ENCODE data around the gene BCAS3.

The BCAS3 gene

DNA sequence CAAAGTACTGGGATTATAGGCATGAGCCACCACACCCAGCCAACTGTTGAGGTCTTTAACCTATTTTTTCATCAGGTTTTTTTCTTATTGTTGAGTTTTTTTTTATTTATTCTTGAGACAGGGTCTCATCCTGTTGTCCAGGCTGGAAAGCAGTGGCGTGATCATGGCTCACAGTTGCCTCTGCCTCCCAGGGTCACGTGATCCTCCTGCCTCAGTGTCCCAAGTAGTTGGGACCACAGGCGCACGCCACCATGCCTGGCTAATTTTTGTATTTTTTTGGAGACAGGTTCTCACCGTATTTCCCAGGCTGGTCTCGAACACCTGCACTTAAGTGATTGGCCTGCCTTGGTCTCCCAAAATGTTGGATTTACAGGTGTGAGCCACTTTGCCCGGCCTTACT lies 95.9 kb downstream of the BCAS3 start:
- no peaks in the 10 kb centered on the region for H3K79me2 ChIP-seq (ENCODE audit: low read length)
- no peak overlapping the region for H3K4me3 ChIP-seq (ENCODE audit: low read length)
- H3K4me1 ChIP-seq (ENCODE audit: low read length) = no peaks in the 10 kb centered on the region
- no peak overlapping the region for H3K4me2 ChIP-seq (ENCODE audit: low read length)
- no peak overlapping the region for H3K9ac ChIP-seq (ENCODE audit: low read length)
- no peak overlapping the region for H2AFZ ChIP-seq (ENCODE audit: low read depth, low read length)
- no peaks in the 10 kb centered on the region for H4K20me1 ChIP-seq (ENCODE audit: insufficient read depth, low read length)
- H3K27ac ChIP-seq (ENCODE audit: low read length) = no peak overlapping the region
- TF ChIP-seq, protein P1, sequence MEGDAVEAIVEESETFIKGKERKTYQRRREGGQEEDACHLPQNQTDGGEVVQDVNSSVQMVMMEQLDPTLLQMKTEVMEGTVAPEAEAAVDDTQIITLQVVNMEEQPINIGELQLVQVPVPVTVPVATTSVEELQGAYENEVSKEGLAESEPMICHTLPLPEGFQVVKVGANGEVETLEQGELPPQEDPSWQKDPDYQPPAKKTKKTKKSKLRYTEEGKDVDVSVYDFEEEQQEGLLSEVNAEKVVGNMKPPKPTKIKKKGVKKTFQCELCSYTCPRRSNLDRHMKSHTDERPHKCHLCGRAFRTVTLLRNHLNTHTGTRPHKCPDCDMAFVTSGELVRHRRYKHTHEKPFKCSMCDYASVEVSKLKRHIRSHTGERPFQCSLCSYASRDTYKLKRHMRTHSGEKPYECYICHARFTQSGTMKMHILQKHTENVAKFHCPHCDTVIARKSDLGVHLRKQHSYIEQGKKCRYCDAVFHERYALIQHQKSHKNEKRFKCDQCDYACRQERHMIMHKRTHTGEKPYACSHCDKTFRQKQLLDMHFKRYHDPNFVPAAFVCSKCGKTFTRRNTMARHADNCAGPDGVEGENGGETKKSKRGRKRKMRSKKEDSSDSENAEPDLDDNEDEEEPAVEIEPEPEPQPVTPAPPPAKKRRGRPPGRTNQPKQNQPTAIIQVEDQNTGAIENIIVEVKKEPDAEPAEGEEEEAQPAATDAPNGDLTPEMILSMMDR (IDR thresholded peaks at IDR 0.05; ENCODE audit: low read depth, low read length) = no peak
- TF ChIP-seq EZH2phosphoT487 (IDR thresholded peaks at IDR 0.05; ENCODE audit: low read depth) = no peak
- H3K9me3 ChIP-seq (ENCODE audit: insufficient read depth, low read length) = no peaks in the 10 kb centered on the region
- no peaks in the 10 kb centered on the region for H3K36me3 ChIP-seq (replicated peaks; ENCODE audit: low read depth, low read length)
- no peaks in the 10 kb centered on the region for H3K27me3 ChIP-seq (ENCODE audit: low read depth, low read length)

DNA sequence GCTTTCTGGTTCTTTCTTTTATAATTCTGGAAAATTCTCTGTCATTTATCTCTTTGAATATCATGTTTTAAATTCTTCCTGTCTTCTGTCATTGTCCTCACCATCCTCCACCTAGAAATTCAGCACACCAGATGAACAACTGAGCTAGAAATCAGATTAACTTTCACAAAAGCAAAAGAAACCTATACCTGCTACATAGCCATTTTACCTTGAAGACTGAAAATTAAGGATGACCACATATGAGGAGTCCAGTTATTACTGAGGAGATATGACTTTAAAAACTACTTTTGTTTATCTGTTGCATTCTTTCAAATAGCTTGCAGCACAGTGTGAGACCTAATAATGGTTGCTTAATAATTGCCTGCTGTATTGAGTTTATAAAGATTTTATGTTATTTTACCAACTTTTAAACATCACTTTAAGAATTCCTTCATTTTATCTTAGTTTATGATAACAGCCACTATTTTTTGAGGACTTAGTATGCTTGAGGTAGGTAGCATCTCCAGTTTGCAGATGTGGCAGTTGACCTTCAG lies 104.3 kb downstream of the BCAS3 start:
- no peaks in the 10 kb centered on the region for H3K27me3 ChIP-seq (ENCODE audit: low read depth, low read length)
- no peak overlapping the region for H3K27ac ChIP-seq (ENCODE audit: low read length)
- H3K4me2 ChIP-seq (ENCODE audit: low read length) = no peak overlapping the region
- no peak for TF ChIP-seq EZH2phosphoT487 (IDR thresholded peaks at IDR 0.05; ENCODE audit: low read depth)
- TF ChIP-seq, protein P1 (IDR thresholded peaks at IDR 0.05; ENCODE audit: low read depth, low read length) = no peak
- no peaks in the 10 kb centered on the region for H3K4me1 ChIP-seq (ENCODE audit: low read length)
- no peaks in the 10 kb centered on the region for H3K9me3 ChIP-seq (ENCODE audit: insufficient read depth, low read length)
- no peak overlapping the region for H3K9ac ChIP-seq (ENCODE audit: low read length)
- no peak overlapping the region for H2AFZ ChIP-seq (ENCODE audit: low read depth, low read length)
- no peaks in the 10 kb centered on the region for H3K79me2 ChIP-seq (ENCODE audit: low read length)
- H3K4me3 ChIP-seq (ENCODE audit: low read length) = no peak overlapping the region
- no peaks in the 10 kb centered on the region for H4K20me1 ChIP-seq (ENCODE audit: insufficient read depth, low read length)
- no peaks in the 10 kb centered on the region for H3K36me3 ChIP-seq (replicated peaks; ENCODE audit: low read depth, low read length)

DNA sequence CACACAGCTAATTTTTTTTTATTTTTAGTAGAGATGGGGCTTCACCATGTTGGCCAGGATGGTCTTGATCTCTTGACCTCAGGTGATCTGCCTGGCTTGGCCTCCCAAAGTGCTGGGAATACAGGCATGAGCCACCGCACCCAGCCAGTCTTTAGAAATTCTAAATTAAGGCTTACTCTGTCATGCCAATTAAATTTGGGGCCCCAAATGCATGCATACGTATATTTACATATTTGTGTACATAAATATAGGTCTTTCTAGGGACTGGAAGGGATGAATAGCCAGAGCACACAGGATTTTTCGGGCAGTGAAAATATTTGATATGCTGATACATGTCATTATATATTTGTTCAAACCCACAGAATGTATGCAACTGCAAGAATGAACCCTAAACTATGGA lies 105.1 kb downstream of the BCAS3 start:
- no peak overlapping the region for H3K27ac ChIP-seq (ENCODE audit: low read length)
- TF ChIP-seq, protein P1 (IDR thresholded peaks at IDR 0.05; ENCODE audit: low read depth, low read length) = no peak
- TF ChIP-seq EZH2phosphoT487 (IDR thresholded peaks at IDR 0.05; ENCODE audit: low read depth) = no peak
- H2AFZ ChIP-seq (ENCODE audit: low read depth, low read length) = no peak overlapping the region

DNA sequence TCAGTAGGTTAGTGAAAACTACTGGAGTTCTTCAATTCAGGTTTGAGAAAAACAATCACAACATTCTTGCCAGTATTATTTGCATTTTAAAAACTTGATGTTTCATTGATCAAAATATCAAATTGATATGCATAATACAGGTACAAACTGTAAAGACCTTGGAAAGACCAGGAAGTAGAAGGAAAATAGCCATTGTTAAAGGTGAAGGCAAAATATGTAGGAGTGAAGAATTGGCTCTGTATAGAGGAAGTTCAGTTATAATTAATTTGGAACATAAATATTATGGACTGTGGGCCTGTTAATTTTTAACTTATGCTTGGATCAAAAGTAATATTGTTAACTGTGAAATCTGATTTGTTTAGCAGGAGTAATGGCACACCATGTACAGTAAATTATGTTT lies 112.6 kb downstream of the BCAS3 start:
- Histone ChIP-seq H3K36me3 (replicated peaks; ENCODE audit: low read depth, low read length) (no peaks in the 10 kb centered on the region), H3K27me3 (ENCODE audit: low read depth, low read length) (peaks cover 7% of the 10 kb centered on the region), H3K27ac (ENCODE audit: low read length) (no peak overlapping the region), H4K20me1 (ENCODE audit: insufficient read depth, low read length) (no peaks in the 10 kb centered on the region), H3K9ac (ENCODE audit: low read length) (no peak overlapping the region), H3K4me2 (ENCODE audit: low read length) (no peak overlapping the region), H3K4me1 (ENCODE audit: low read length) (peaks cover 7% of the 10 kb centered on the region), H3K79me2 (ENCODE audit: low read length) (no peaks in the 10 kb centered on the region), H3K4me3 (ENCODE audit: low read length) (no peak overlapping the region), H2AFZ (ENCODE audit: low read depth, low read length) (no peak overlapping the region), H3K9me3 (ENCODE audit: insufficient read depth, low read length) (no peaks in the 10 kb centered on the region)
- no peak for TF ChIP-seq EZH2phosphoT487 (IDR thresholded peaks at IDR 0.05; ENCODE audit: low read depth)
- TF ChIP-seq, protein P1 (IDR thresholded peaks at IDR 0.05; ENCODE audit: low read depth, low read length) = no peak

More for the DNA sequence above, 105.1 kb downstream of the BCAS3 start:
- no peak overlapping the region for H3K4me2 ChIP-seq (ENCODE audit: low read length)
- no peak overlapping the region for H3K4me3 ChIP-seq (ENCODE audit: low read length)
- H3K9ac ChIP-seq (ENCODE audit: low read length) = no peak overlapping the region
- no peaks in the 10 kb centered on the region; the same call in 1 of the 2 replicates for H3K27me3 ChIP-seq (ENCODE audit: low read depth, low read length)
- no peaks in the 10 kb centered on the region for H3K9me3 ChIP-seq (ENCODE audit: insufficient read depth, low read length)
- no peaks in the 10 kb centered on the region for H3K36me3 ChIP-seq (replicated peaks; ENCODE audit: low read depth, low read length)
- no peaks in the 10 kb centered on the region for H4K20me1 ChIP-seq (ENCODE audit: insufficient read depth, low read length)
- H3K4me1 ChIP-seq (ENCODE audit: low read length) = no peaks in the 10 kb centered on the region
- H3K79me2 ChIP-seq (ENCODE audit: low read length) = no peaks in the 10 kb centered on the region

All from OCI-LY3 (cell line).